DMS 273 (cell line): ENCODE results near the gene MAST2.

Experiments used
- DNase-seq: peaks from one replicate; lab custom pipeline; 2025; ENCODE audit not compliant: unreplicated experiment; lab: John Stamatoyannopoulos, UW

The MAST2 gene

DNA sequence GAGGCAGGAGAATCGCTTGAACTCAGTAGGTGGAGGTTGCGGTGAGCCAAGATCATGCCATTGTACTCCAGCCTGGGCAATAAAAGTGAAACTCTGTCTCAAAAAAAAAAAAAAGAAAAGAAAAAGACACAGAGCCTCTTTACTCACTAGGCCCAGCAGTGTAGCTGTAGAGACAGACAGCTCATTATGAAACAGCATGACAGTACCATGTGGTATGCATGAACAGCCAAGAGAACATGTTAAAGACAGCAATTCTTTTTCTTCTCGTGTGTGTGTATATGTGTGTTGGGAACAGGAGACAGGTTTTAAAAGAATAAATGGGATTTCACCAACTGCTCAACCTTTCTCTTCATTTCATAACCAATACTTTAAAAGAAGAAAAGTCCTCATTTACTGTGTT, 210.2 kb downstream of the MAST2 start:
- no peak for DNase-seq

GRCh38 chr1:46017876-46018503, 214.6 kb downstream of the MAST2 start:
- no peak for DNase-seq

GRCh38 chr1:46019348-46019747, 215.9 kb downstream of the MAST2 start:
- no peak for DNase-seq

GRCh38 chr1:46020010-46020409, 216.6 kb downstream of the MAST2 start:
- DNase-seq = no peak

DNA sequence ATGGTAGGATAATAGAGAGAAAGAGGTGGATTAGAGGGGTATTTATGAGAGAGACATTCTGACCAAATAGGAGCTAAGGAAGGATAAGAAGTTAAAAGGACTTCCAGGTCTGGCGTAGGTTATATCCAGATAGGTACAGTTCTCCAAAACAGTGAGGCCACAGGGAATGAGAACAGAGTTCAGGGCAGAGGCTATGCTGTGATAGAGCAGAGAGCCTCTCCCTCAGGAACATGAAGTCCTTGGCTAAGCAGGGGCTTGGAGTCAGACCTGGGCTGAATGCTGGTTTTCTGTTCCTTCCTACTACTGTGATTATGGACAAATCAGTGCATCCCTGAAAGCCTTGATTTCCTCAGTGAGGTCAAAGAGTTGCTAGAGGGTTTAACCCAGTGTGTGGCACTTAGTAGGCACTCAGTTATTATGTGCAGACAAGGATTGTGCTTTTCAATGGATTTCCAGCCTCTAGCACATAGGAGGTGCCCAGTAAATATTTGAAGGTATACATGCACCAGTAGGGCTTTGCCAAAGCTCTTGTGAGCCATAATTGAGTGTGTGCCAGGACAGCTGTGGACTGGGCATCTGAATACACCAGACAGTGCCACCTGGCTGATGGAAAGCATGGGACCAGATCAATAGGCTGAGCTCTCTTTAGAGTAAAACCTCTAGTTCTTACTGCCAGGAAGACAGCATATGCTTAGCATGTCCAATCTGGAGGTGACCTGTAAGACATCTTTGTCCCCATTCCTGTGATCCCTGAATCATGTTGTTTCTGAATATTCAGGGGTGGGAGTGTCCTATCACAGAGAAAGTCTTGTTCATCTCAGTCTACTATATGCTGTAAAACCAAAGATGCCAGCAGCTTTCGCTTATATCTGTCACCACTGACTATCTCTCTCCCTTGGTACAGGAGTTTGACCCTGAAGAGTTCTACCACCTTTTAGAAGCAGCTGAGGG, 217.9 kb downstream of the MAST2 start:
- peak; percentile 39 for DNase-seq

DNA sequence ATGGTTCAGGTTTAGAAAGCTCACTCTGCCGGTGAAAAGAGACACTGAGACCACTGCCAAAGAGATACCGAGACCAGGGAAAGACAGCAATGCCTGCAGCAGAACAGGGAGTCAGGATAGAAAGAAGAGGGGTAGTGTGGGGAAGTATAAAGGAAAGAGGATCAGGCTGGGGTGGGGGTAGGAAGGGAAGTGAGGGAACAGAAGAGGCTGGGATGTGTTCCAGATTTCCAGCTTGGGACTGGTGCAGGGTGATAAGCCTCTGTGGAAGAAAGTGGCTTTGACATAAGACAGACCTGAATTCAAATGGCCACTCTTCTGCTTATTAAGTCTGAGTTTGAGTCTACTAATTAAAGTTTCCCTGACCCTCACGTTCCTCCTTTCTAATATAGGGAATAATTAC, 223.1 kb downstream of the MAST2 start:
- peak; percentile 22 for DNase-seq

- DNase-seq = no peak
Measured at GRCh38 chr1:46027788-46028573, 224.6 kb downstream of the MAST2 start.

DNA sequence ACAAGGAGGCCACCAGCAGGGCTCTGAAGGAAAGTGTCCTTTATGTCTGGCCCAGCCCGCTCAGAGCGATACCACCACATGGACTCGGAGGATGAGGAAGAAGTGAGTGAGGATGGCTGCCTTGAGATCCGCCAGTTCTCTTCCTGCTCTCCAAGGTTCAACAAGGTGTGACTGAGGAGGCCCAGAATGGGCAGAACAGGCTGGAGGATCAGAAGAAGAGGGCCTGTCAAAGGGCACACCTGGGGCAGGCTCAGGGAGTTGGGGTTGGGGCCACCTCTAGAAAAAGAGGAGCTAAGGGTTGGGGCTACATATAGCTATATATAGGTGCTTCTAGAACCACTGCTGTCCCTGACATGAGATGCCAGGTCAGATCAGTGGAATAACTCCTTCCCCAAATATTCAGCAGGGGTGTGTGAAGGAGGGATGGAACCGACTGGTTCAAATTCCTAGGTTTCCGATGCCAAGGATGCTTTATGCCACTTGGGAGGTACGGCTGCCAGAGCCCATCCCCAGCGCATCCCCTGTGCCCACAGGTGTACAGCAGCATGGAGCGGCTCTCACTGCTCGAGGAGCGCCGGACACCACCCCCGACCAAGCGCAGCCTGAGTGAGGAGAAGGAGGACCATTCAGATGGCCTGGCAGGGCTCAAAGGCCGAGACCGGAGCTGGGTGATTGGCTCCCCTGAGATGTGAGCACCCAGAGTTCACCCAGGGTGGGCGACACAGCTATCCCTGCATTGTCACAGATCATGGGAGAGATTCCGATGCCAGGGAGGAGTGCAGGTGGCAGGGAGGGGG, 226.9 kb downstream of the MAST2 start:
- DNase-seq = no peak

- no peak for DNase-seq
Measured at GRCh38 chr1:46030876-46031660, 227.7 kb downstream of the MAST2 start.

DNA sequence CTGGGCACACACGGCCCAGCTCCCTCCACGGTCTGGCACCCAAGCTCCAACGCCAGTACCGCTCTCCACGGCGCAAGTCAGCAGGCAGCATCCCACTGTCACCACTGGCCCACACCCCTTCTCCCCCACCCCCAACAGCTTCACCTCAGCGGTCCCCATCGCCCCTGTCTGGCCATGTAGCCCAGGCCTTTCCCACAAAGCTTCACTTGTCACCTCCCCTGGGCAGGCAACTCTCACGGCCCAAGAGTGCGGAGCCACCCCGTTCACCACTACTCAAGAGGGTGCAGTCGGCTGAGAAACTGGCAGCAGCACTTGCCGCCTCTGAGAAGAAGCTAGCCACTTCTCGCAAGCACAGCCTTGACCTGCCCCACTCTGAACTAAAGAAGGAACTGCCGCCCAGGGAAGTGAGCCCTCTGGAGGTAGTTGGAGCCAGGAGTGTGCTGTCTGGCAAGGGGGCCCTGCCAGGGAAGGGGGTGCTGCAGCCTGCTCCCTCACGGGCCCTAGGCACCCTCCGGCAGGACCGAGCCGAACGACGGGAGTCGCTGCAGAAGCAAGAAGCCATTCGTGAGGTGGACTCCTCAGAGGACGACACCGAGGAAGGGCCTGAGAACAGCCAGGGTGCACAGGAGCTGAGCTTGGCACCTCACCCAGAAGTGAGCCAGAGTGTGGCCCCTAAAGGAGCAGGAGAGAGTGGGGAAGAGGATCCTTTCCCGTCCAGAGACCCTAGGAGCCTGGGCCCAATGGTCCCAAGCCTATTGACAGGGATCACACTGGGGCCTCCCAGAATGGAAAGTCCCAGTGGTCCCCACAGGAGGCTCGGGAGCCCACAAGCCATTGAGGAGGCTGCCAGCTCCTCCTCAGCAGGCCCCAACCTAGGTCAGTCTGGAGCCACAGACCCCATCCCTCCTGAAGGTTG, 231.4 kb downstream of the MAST2 start:
- DNase-seq = no peak

DNA sequence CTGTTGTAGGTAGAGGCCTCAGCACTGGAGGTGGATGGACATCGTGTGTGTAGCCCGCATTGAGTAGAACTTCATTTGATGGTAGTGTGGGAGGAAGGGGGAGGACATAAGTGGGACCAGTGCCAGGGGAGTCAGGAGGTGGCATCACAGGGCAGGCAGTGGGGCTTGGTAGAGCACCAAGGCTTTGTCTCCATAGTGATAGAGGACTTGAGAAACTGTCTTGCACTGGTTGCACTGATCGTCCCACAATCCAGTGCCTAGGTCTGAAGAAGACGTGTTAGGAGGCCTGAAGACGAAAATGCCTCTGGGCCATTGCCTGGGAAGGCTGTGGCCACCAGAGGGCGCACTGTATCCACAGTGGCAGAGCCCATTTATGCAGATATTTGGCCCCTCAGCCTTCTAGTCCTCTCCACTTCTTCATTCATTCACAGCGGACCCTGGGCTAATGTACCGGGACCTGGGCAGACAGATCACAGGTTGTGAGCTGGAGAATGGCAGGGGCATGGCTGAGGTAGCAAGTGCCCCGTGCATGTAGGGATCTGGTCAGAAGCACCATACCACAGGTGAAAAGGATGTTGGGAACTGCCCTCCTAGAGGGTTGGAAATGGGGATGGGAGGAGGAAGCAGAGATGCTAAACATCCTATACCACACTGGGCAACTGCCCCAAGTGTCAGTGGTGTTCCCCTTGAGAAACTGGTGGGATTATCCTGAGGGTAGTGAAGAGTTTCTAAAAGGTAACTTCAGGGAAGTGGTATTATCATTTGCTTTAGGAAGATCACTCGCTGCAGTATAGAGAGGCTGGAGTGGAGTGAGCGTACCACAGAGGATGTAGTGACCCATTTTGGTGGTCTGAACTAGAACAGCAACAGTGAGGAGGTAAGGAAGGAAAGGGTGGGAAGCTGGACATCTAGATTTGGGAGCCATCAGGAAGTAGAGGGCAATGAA, 233.8 kb downstream of the MAST2 start:
- DNase-seq = peak; percentile 91

GRCh38 chr1:46039571-46040052, 236.2 kb downstream of the MAST2 start:
- DNase-seq = no peak

DNA sequence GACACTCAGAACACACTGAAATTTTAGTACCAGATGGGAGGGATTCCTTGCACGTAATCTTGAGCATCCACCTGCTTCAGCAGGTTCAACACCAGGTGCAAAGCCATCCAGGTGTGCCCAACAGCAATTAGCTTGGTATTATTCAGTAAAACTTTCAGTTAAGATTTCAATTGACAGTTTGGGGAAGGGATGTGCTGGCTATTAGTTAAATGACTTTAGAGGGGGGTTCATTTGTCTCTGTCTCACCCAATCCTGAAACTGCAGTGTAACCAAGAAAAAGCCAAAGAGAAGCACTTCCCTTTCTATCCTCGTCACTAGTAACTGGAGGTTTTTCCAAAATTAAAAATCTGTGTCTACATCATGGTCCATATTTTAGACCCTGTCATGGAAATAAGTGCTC, 238.1 kb downstream of the MAST2 start:
- no peak for DNase-seq

DNA sequence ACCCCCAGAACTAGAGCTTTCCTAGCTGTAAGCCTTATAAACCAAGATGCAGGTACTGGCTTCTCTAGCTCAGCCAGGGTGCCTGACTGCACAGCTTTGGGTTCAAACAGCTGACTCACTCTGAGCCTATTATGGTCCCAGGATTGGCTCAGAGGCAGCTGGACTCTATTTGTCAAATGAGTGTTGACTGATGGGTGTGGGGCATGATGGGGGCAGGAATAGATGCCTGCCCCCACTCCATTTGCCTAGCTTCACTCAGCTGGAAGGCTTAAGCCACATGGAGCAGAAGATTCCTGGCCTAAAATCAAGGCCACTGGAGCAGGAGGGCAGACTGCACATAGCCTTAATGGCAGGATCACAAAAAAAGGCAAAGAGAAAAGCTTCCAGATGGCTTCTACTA, 238.6 kb downstream of the MAST2 start:
- DNase-seq = peak; percentile 56

DNA sequence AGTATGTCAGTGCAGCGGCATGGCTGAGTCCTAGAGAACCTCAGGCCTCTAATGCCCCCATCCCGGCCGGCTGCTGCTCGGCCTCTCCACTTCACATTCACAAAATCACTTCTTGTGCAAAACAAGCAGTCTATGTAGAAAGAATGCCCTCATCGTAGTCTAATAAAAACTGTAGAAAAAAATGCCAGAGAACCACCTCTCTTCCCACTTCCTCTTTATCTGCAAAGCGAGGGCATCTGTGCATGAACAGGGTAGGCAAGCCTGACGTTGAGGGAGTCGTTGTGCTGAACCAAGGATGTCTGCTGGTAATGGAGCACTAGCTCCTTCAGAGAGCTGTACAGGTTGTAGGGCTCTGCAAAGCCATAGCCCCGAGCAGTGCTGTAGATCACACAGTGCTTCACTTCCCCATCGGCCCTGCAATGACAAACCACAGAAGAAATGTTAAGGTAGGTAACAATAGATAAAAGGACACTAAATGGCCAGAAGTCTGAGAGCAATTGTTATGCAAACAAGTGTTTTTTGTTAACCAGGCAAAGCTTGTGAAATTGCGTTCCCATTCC, 240.1 kb downstream of the MAST2 start:
- DNase-seq = no peak

GRCh38 chr1:46044116-46044515, 240.7 kb downstream of the MAST2 start:
- no peak for DNase-seq

- no peak for DNase-seq
Measured at GRCh38 chr1:46053734-46054133, 250.3 kb downstream of the MAST2 start.
